Upper lobe of right lung (tissue), 1 donor: Measurements from ENCODE around the gene LRRC63. TPM values are rescaled to one million over a fixed set of nuclear protein-coding genes. Genes with fewer than 3 reads are reported as not detected.

Experiments
- ATAC-seq: fragments of 200-7000 bp; cut with Tn5 transposase; one replicate; pipeline ENCODE4 v1.9.1; 2020; ENCODE audit warnings: mild to moderate bottlenecking, moderate library complexity
- DNase-seq: peaks from one replicate; pipeline ENCODE4 v3.0.0-alpha.2; 2020
- H3K27ac ChIP-seq: fragments of 200-600 bp; one replicate; pipeline ENCODE4 v1.8.0; 2022
- H3K27me3 ChIP-seq: fragments of 200-600 bp; one replicate; pipeline ENCODE4 v1.8.0; 2022; ENCODE audit warnings: mild to moderate bottlenecking
- H3K36me3 ChIP-seq: fragments of 200-600 bp; one replicate; pipeline ENCODE4 v1.8.0; 2022
- H3K4me1 ChIP-seq: fragments of 200-600 bp; one replicate; pipeline ENCODE4 v1.8.0; 2022
- H3K4me3 ChIP-seq: fragments of 200-600 bp; one replicate; pipeline ENCODE4 v1.8.0; 2022; ENCODE audit warnings: mild to moderate bottlenecking
- H3K9me3 ChIP-seq: fragments of 200-600 bp; one replicate; pipeline ENCODE4 v1.8.0; 2022
- CTCF ChIP-seq: fragments of 200-600 bp; IDR thresholded peaks from one replicate; pipeline ENCODE4 v1.8.0; 2022; ENCODE audit warnings: antibody characterized with exemption
- intact Hi-C: fragments of 100-400 bp; cut with DNase I; formaldehyde crosslinking; loops from one replicate; pipeline ENCODE4 v1.11.0; 2022
- total RNA-seq: library from RNA; stranded (reverse); fragmentation: NEBNext Ultra II Directional; extraction: Animal tissue kit (Norgen Biotek cat#: 25700); gene quantifications from one replicate; pipeline ENCODE4 v1.2.1, GENCODE V29; 2021
- donor health status: DM: no; HTN: yes; CAD: no; lungs with severe emphysema.

The LRRC63 gene
- total RNA-seq, 1 donor from 2014 or later: 0.29 TPM

- TF ChIP-seq CTCF: no peak
- H3K4me3 ChIP-seq: no peak overlapping the region
- DNase-seq (no peak), ATAC-seq (no peak)
- no peaks in the 10 kb centered on the region for H3K27me3 ChIP-seq
- intact Hi-C loops: no loop called here
- H3K36me3 ChIP-seq: no peaks in the 10 kb centered on the region
- H3K4me1 ChIP-seq: no peaks in the 10 kb centered on the region
- no peaks in the 10 kb centered on the region for H3K9me3 ChIP-seq
- H3K27ac ChIP-seq: no peak overlapping the region
Observed at GRCh38 chr13:46229251-46229650, 17.5 kb downstream of the LRRC63 start.

GRCh38 chr13:46232281-46232680 lies 20.6 kb downstream of the LRRC63 start:
- DNase-seq (no peak), ATAC-seq (no peak)
- no peak for TF ChIP-seq CTCF
- Histone ChIP-seq H3K9me3 (peaks cover 12% of the 10 kb centered on the region), H3K27ac (no peak overlapping the region), H3K27me3 (no peaks in the 10 kb centered on the region), H3K4me3 (no peak overlapping the region), H3K36me3 (no peaks in the 10 kb centered on the region), H3K4me1 (no peaks in the 10 kb centered on the region)
- intact Hi-C loops: no loop called here

GRCh38 chr13:46235286-46235685 lies 23.6 kb downstream of the LRRC63 start:
- no peaks in the 10 kb centered on the region for H3K36me3 ChIP-seq
- peaks cover 12% of the 10 kb centered on the region for H3K9me3 ChIP-seq
- TF ChIP-seq CTCF: no peak
- H3K27ac ChIP-seq: no peak overlapping the region
- no peak for DNase-seq
- no peaks in the 10 kb centered on the region for H3K27me3 ChIP-seq
- intact Hi-C loops: no loop called here
- ATAC-seq: no peak
- H3K4me3 ChIP-seq: no peak overlapping the region
- no peaks in the 10 kb centered on the region for H3K4me1 ChIP-seq

GRCh38 chr13:46265292-46265691 lies 53.6 kb downstream of the LRRC63 start:
- ATAC-seq: no peak
- TF ChIP-seq CTCF: no peak
- DNase-seq: no peak
- intact Hi-C loops: no loop called here
- H3K4me1 ChIP-seq: no peaks in the 10 kb centered on the region
- H3K9me3 ChIP-seq: no peaks in the 10 kb centered on the region
- H3K36me3 ChIP-seq: no peaks in the 10 kb centered on the region
- no peak overlapping the region for H3K27ac ChIP-seq
- no peak overlapping the region for H3K4me3 ChIP-seq
- H3K27me3 ChIP-seq: no peaks in the 10 kb centered on the region

- no peaks in the 10 kb centered on the region for H3K9me3 ChIP-seq
- intact Hi-C loops: no loop called here
- H3K36me3 ChIP-seq: no peaks in the 10 kb centered on the region
- no peak for TF ChIP-seq CTCF
- no peak overlapping the region for H3K4me3 ChIP-seq
- no peak overlapping the region for H3K27ac ChIP-seq
- DNase-seq (no peak), ATAC-seq (no peak)
- H3K4me1 ChIP-seq: no peaks in the 10 kb centered on the region
- no peaks in the 10 kb centered on the region for H3K27me3 ChIP-seq
Observed at GRCh38 chr13:46267166-46267565, 55.4 kb downstream of the LRRC63 start.

GRCh38 chr13:46270416-46270815 lies 58.7 kb downstream of the LRRC63 start:
- Histone ChIP-seq H3K36me3 (no peaks in the 10 kb centered on the region), H3K9me3 (no peaks in the 10 kb centered on the region), H3K27me3 (no peaks in the 10 kb centered on the region), H3K4me3 (no peak overlapping the region), H3K4me1 (no peaks in the 10 kb centered on the region), H3K27ac (no peak overlapping the region)
- no peak for DNase-seq
- no peak for ATAC-seq
- intact Hi-C loops: no loop called here
- no peak for TF ChIP-seq CTCF
